Thoracic aorta (tissue), 2 donors: ENCODE measurements around the gene MED9. TPM values are rescaled to one million over a fixed set of nuclear protein-coding genes. Genes with fewer than 3 reads are reported as not detected.

Experiments used
- ATAC-seq: fragments of 150-250 bp; one replicate; pipeline ENCODE4 v1.8.0; 2017; ENCODE audit warnings: low read depth; ENCODE audit not compliant: insufficient number of reproducible peaks, low FRiP score
- DNase-seq: peaks from one replicate; pipeline ENCODE4 v3.0.0-alpha.2; 2020; ENCODE audit warnings: low spot score
- H3K27ac ChIP-seq, 2 donors: fragments of 200-600 bp; sonication (generic); 1 replicate in 1 of 2; 2 replicates in 1 of 2; pipeline ENCODE4 v1.5.1; 2016; ENCODE audit warnings: mild to moderate bottlenecking in 2 of 2, moderate library complexity in 2 of 2
- H3K27me3 ChIP-seq: fragments of 200-600 bp; sonication (generic); replicated peaks from 2 replicates; pipeline ENCODE4 v1.6.0; 2016; ENCODE audit warnings: mild to moderate bottlenecking; ENCODE audit not compliant: insufficient read depth
- H3K36me3 ChIP-seq: fragments of 200-600 bp; sonication (generic); one replicate; pipeline ENCODE4 v1.5.1; 2016
- H3K4me1 ChIP-seq, 2 donors: fragments of 200-600 bp; sonication (generic); 1 replicate in 1 of 2; 2 replicates in 1 of 2; pipeline versions ENCODE4 v1.5.1 to v1.6.0; 2016; ENCODE audit warnings: low read depth in 2 of 2, mild to moderate bottlenecking in 1 of 2; ENCODE audit not compliant: control insufficient read depth in 1 of 2
- H3K4me3 ChIP-seq: fragments of 200-600 bp; sonication (generic); 2 replicates; pipeline ENCODE4 v1.5.1; 2016; ENCODE audit warnings: mild to moderate bottlenecking
- H3K9me3 ChIP-seq: fragments of 200-600 bp; sonication (generic); 2 replicates; pipeline ENCODE4 v1.5.1; 2016
- total RNA-seq, 2 donors: library from RNA; depleted of rRNA; stranded (reverse); fragments of >200 nt; gene quantifications; one replicate each; pipeline versions ENCODE4 v1.1.0 to v1.2.3, GENCODE V29; 2016
- TF ChIP-seq, protein P1 (sequence below): fragments of 200-600 bp; sonication (generic); IDR thresholded peaks from one replicate; pipeline ENCODE4 v1.5.1; 2019; ENCODE audit warnings: antibody characterized with exemption

Gene MED9
- total RNA-seq, 2 donors from 2014 or later = 6.6 to 15.2 TPM

DNA sequence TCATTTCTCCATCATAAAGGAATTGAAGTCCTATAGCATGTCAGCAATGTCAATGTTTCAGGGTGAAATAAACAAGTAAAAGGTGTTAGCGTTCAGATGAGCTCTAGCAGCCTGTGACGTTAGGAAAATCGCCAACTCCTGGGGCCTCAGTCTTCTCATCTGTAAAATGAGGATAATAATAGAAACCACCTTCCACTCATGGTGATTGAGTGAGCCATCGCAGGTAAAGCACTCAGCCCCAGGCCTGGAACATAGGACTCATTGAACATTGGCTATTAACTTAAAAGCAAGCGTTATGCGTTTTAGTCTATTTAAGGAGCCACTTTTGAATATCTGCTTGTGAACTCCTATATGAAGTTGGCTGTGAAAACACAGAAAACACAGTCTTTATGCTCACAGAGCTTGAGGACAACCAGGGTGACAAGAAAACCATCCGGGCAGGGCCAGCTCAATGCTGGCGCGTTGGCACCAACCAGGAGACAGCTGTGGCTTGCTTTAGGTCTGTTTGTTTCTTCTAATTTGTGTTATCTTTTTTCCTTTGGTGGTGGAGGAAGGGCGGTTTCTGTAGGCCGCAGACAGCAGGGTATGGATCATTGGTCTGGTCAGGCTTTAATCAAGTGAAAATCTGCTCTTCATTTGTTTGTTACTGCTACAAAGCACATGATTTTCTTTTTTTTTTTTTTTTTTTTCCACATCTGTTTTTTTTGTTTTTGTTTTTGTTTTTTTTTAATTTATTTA, 35.7 kb upstream of the MED9 start:
- H3K4me3 ChIP-seq = no peak overlapping the region
- H3K9me3 ChIP-seq = no peaks in the 10 kb centered on the region
- H3K27ac ChIP-seq = no peak overlapping the region
- no peaks in the 10 kb centered on the region for H3K27me3 ChIP-seq
- H3K36me3 ChIP-seq = no peaks in the 10 kb centered on the region
- peaks cover 0 to 5% of the 10 kb centered on the region in 2 donors for H3K4me1 ChIP-seq
- TF ChIP-seq, protein P1, sequence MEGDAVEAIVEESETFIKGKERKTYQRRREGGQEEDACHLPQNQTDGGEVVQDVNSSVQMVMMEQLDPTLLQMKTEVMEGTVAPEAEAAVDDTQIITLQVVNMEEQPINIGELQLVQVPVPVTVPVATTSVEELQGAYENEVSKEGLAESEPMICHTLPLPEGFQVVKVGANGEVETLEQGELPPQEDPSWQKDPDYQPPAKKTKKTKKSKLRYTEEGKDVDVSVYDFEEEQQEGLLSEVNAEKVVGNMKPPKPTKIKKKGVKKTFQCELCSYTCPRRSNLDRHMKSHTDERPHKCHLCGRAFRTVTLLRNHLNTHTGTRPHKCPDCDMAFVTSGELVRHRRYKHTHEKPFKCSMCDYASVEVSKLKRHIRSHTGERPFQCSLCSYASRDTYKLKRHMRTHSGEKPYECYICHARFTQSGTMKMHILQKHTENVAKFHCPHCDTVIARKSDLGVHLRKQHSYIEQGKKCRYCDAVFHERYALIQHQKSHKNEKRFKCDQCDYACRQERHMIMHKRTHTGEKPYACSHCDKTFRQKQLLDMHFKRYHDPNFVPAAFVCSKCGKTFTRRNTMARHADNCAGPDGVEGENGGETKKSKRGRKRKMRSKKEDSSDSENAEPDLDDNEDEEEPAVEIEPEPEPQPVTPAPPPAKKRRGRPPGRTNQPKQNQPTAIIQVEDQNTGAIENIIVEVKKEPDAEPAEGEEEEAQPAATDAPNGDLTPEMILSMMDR = no peak
- DNase-seq (no peak), ATAC-seq (no peak)

DNA sequence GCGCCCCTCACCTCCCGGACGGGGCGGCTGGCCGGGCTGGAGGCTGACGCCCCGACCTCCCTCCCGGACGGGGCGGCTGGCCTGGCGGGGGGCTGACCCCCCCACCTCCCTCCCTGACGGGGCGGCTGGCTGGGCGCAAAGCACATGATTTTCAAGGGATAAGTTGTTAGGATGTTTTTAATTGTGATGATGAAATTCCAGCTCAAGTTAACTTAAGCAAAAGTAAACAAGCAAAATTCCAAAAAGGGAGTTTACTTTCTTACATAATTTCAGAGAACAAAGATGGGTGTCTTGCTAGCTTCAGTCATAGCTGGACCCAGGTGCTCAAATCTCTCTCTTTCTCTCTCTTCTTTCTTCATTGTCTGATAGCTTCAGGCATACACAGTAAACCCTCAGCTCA, 33.6 kb upstream of the MED9 start:
- no peak for ATAC-seq
- no peak for DNase-seq
- Histone ChIP-seq H3K36me3 (no peaks in the 10 kb centered on the region), H3K27ac (no peak overlapping the region), H3K4me1 (peaks cover 0 to 6% of the 10 kb centered on the region in 2 donors), H3K27me3 (no peaks in the 10 kb centered on the region), H3K4me3 (no peak overlapping the region), H3K9me3 (no peaks in the 10 kb centered on the region)
- TF ChIP-seq, protein P1 = no peak

DNA sequence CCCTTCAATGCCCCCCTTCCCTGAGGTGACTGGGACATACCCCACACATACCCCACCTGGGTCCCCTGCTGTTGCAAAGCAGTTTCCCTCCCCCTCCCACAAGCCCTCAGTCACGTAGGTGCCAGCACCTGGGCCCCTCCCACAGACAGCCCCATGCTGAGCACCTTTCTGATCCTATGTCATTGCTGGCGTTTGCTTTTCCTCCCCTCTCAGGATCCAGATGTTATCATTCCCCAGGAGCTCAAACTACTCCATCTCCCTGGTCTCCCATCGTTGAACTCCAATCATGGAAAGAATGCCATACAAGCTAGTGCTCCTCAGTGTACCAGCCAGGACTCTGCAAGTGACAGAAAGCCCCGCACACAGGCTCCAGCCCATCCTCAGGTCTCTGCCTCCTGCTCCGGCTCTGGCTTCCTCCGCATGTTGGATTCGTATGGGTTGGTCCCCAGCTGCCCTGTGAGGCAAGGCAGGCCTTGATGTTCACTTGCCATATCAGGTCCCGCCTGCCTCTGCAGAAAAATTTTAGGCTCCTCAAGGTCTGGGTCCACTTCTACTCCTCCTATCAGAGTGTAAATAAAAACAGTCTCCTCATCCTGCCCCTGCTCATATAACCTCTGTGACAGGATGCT, 31.4 kb upstream of the MED9 start:
- no peak for ATAC-seq
- no peaks in the 10 kb centered on the region for H3K9me3 ChIP-seq
- H3K27me3 ChIP-seq = no peaks in the 10 kb centered on the region
- DNase-seq = no peak
- no peaks in the 10 kb centered on the region for H3K36me3 ChIP-seq
- TF ChIP-seq, protein P1 = no peak
- no peak overlapping the region for H3K27ac ChIP-seq
- peaks cover 0 to 6% of the 10 kb centered on the region in 2 donors for H3K4me1 ChIP-seq
- no peak overlapping the region for H3K4me3 ChIP-seq

DNA sequence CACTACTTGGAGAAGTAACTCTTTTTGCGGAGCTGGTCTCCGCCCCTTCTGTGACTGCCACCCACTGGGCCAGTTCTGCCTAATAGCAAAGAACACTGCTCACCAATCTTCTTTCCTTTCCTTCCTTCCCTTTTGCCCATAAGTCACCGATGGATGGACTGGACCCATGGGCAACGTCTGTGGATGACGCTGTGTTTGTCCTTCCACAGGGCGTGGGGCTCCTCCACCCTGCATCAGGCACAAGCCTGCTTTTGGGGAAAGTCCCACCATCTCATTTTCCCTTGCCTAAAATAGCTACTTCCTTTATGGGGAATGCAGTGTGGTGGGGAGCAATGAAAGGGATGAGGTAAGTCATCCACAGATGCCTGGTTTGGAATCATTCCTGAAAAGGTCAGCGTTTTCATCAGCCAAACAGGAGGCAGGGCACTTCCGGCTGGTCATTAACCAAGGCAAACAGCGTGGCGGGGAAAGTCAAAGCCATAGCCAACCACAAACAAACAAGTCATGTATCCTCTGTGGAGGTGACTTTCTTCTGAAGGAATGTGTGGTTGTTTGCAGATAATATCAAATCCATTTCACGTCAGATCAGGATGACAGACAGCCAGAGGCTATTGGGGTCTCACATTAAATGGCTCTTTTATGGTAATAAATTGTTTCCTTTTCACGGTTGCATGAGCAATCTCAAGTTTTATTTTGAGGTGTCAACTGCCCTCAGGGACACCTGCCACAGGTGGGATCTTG, 30.7 kb upstream of the MED9 start:
- Histone ChIP-seq H3K4me1 (peaks cover 0 to 6% of the 10 kb centered on the region in 2 donors), H3K36me3 (no peaks in the 10 kb centered on the region), H3K4me3 (no peak overlapping the region), H3K27me3 (no peaks in the 10 kb centered on the region), H3K27ac (no peak overlapping the region), H3K9me3 (no peaks in the 10 kb centered on the region)
- TF ChIP-seq, protein P1 = no peak
- ATAC-seq = no peak
- DNase-seq = no peak

DNA sequence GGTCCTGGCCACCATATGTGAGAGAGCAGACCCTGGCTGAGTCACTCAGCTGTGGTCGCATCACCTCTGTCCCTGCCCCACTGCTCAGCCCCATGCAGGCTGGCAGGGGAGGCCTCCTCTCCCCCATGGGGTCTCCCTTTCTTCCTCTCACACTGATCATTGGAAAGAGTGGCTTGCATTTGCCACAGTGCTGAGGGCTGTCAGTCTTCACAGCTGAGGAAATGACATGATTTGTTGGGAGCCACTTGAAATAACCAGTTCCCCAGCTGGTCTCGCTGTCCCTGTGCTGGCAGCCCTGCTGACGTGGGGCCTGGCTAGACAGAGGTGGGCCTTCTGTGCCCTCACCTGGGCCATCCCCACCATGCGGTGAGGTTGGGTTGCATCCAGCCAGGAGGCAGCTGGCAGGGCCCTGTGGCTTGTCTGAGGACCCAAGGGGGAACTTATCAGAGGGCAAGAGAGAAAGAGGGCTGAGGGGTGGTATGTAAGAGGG, 30.1 kb upstream of the MED9 start:
- no peaks in the 10 kb centered on the region for H3K36me3 ChIP-seq
- ATAC-seq (no peak), DNase-seq (no peak)

More for the DNA sequence above, 30.1 kb upstream of the MED9 start:
- H3K9me3 ChIP-seq = no peaks in the 10 kb centered on the region
- H3K27ac ChIP-seq = no peak overlapping the region
- no peak overlapping the region for H3K4me3 ChIP-seq
- TF ChIP-seq, protein P1 = no peak
- H3K4me1 ChIP-seq = peaks cover 0 to 6% of the 10 kb centered on the region in 2 donors
- H3K27me3 ChIP-seq = no peaks in the 10 kb centered on the region
